ENCODE measurements around the gene RNF214.

DNA sequence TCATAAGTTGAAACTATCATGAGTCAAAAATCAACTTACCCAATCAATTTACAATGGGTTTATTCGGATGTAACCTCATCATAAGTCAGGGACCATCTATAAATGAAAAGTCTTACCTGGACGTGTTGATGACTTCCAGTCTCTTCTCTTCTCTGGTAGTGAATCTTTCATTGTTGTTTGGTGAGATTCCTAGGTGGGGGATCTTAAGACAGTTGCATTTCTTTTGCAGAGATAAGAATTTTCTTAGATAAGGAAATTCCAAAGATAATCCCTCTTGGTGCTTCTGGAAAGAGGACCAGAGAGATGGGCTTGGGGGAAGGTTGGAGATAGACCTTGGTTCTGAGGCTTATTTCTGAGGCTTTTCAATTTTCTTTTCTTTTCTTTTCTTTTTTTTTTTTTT lies 37.4 kb downstream of the RNF214 start:
- TF ChIP-seq, protein P1, sequence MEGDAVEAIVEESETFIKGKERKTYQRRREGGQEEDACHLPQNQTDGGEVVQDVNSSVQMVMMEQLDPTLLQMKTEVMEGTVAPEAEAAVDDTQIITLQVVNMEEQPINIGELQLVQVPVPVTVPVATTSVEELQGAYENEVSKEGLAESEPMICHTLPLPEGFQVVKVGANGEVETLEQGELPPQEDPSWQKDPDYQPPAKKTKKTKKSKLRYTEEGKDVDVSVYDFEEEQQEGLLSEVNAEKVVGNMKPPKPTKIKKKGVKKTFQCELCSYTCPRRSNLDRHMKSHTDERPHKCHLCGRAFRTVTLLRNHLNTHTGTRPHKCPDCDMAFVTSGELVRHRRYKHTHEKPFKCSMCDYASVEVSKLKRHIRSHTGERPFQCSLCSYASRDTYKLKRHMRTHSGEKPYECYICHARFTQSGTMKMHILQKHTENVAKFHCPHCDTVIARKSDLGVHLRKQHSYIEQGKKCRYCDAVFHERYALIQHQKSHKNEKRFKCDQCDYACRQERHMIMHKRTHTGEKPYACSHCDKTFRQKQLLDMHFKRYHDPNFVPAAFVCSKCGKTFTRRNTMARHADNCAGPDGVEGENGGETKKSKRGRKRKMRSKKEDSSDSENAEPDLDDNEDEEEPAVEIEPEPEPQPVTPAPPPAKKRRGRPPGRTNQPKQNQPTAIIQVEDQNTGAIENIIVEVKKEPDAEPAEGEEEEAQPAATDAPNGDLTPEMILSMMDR (conservative IDR thresholded peaks at IDR 0.05; ENCODE audit: low read depth, low read length): no peak
- TF ChIP-seq EZH2 (IDR thresholded peaks at IDR 0.05; ENCODE audit: low read length, unreplicated experiment): no peak
- no peak for TF ChIP-seq EZH2phosphoT487 (IDR thresholded peaks at IDR 0.05; ENCODE audit: borderline replicate concordance, low read length)

All from PC-3 (cell line).